GM12892 (cell line): ENCODE data around the gene RNF223.
"Not testable (repeated sequence)": the region's sequence is repeated elsewhere in the genome, so short reads cannot be mapped to it uniquely, and the experiment has no call there.

ENCODE experiments used
- DNase-seq: peaks from one replicate; pipeline ENCODE4 v3.0.0; 2011; ENCODE audit not compliant: insufficient read length
- FAIRE-seq: peaks from 2 replicates; lab custom pipeline; 2011; peaks lifted over from hg19 to GRCh38; lab: Jason Lieb, UNC
- POLR2A ChIP-seq: IDR thresholded peaks from 2 replicates; pipeline ENCODE4 v1.6.1; 2011; ENCODE audit warnings: low read depth, low read length, control low read depth
- POLR2AphosphoS5 ChIP-seq: IDR thresholded peaks from 2 replicates; pipeline ENCODE4 v1.6.1; 2011; ENCODE audit warnings: low read depth, low read length, control low read depth
- TAF1 ChIP-seq: IDR thresholded peaks from 2 replicates; pipeline ENCODE4 v1.6.1; 2011; ENCODE audit warnings: low read depth, mild to moderate bottlenecking, control low read depth, low read length, borderline replicate concordance

The RNF223 gene

DNA sequence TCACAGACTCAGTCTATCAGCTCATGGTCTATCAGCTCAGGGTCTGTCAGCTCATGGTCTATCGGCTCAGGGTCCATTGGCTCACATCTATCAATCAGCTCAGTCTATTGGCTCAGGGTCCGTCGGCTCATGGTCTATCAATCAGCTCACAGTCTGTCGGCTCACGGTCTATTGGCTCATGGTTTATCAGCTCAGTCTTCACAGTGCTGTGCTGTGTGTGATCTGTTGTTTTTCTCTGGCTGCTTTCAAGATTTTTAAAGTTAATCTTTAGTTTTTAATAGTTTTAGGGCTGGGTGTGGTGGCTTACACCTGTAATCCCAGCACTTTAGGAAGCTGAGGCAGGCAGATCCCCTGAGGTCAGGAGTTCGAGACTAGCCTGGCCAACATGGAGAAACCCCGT, 27.4 kb upstream of the RNF223 start:
- TF ChIP-seq POLR2AphosphoS5 (no peak), TAF1 (no peak), POLR2A (no peak)
- FAIRE-seq = no peak
- DNase-seq = no peak

DNA sequence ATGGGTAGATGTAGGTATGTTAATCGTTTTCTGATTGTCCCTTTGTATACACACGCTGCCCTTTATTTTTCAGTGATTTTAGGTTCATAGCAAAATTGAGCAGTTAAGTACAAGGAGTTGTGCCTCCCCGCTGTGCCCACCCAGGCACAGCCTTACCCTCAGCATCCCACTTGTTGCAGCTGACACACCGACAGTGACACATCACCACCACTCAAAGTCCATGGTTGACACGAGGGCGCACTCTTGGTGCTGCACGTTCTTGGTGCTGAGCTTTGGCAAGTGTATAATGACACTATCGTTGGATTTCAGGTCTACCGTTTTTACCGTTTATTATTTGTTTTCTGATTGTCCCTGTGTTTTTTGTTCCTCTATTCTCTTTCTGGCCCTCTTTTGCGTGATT, 26.2 kb upstream of the RNF223 start:
- DNase-seq (no peak), FAIRE-seq (no peak)
- TF ChIP-seq POLR2A (no peak), POLR2AphosphoS5 (no peak), TAF1 (no peak)

DNA sequence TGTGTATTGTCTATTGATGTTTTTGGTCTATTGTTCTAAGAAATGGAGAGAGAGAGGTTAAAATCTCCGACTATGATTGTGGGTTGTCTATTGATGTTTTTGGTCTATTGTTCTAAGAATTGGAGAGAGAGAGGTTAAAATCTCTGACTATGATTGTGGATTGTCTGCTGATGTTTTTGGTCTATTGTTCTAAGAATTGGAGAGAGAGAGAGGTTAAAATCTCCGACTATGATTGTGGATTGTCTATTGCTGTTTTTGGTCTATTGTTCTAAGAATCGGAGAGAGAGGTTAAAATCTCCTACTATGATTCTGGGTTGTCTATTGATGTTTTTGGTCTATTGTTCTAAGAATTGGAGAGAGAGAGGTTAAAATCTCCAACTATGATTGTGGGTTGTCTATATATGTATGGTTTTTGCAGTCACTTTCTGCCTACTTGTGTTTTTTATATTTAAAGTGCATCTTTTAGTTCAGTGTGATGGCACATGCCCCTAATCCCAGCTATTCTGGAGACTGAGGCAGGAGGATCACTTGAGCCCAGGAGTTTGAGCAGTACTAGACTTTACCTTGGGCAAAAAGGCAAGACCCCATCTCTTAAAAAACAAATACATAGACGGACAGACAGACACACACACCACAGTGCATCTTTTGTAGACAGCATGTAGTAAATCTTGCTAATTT, 25.5 kb upstream of the RNF223 start:
- DNase-seq (no peak), FAIRE-seq (no peak)
- TF ChIP-seq TAF1 (no peak), POLR2A (no peak), POLR2AphosphoS5 (no peak)

DNA sequence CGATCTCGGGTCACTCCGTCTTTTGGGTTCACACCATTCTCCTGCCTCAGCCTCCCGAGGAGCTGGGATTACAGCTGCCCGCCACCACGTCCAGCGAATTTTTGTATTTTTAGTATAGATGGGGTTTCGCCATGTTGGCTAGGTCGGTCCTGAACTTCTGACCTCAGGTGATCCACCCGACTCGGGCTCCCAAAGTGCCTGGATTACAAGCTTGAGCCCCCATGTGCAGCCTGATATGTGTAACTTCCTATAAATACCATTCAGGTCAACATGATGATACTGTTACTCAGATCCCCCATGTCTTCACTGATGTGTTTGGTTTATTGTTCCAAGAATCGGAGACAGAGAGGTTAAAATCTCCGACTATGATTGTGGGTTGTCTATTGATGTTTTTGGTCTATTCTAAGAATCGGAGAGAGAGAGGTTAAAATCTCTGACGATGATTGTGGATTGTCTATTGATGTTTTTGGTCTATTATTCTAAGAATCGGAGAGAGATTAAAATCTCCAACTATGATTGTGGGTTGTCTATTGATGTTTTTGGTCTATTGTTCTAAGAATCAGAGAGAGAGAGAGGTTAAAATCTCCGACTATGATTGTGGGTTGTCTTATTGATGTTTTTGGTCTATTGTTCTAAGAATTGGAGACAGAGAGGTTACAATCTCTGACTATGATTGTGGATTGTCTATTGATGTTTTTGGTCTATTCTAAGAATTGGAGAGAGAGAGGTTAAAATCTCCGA, 24.7 kb upstream of the RNF223 start:
- FAIRE-seq (no peak), DNase-seq (no peak)
- TF ChIP-seq POLR2A (no peak), TAF1 (no peak)

DNA sequence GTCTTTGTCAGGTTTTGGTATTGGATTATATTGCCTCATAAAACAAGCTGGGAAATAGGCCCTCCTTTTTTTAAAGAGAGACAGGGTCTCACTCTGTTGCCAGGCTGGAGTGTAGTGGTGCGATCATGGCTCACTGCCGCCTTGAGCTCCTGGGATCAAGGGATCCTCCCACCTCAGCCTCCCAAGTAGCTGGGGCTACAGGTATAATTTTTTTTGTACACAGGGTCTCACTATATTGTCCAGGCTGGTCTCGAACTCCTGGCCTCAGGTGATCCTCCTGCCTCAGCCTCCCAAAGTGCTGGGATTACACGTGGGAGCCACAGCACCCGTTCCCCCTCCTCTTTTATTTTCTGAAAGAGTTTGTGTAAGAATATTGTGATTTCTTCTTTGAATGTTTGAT, 22.0 kb upstream of the RNF223 start:
- FAIRE-seq, DNase-seq: not testable (repeated sequence)

DNA sequence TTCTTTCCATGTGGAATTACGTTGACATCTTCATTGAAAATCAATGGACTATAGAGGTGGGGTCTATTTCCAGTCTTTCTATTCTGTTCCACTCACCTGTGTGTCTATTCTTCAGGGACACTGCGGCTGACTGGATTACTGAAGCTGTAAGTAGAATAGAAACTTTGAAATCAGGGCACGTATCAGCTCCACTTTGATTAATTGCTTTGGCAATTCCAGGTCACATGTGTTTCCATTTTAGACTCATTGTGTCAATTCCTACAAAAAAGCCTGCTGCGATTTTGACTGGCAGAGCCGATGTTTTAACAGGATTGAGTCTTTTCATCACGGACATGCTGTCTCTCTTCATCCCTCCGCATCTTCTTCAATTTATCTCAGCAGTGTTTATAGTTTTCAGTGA, 20.9 kb upstream of the RNF223 start:
- TF ChIP-seq POLR2AphosphoS5 = no peak
- TF ChIP-seq POLR2A = no peak
- TF ChIP-seq TAF1 = no peak
- FAIRE-seq (no peak), DNase-seq (no peak)

DNA sequence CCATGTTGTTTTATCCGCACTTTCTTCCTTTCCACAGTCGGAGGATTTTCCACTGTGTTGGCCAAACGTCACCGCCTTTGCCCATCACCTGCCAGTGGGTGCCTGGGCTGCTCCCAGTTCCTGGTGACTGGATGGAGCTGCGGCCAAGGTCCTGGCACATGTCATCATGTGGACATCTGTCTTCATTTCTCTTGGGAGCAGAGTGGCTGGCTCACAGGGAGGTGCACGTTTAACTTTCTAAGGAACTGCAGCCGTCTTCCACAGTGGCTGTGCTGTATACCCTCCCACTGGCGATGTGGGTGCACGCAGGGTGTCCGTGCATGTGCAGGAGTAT, 19.5 kb upstream of the RNF223 start:
- no peak for TF ChIP-seq POLR2A
- no peak for TF ChIP-seq TAF1
- TF ChIP-seq POLR2AphosphoS5 = no peak
- FAIRE-seq (no peak), DNase-seq (no peak)

DNA sequence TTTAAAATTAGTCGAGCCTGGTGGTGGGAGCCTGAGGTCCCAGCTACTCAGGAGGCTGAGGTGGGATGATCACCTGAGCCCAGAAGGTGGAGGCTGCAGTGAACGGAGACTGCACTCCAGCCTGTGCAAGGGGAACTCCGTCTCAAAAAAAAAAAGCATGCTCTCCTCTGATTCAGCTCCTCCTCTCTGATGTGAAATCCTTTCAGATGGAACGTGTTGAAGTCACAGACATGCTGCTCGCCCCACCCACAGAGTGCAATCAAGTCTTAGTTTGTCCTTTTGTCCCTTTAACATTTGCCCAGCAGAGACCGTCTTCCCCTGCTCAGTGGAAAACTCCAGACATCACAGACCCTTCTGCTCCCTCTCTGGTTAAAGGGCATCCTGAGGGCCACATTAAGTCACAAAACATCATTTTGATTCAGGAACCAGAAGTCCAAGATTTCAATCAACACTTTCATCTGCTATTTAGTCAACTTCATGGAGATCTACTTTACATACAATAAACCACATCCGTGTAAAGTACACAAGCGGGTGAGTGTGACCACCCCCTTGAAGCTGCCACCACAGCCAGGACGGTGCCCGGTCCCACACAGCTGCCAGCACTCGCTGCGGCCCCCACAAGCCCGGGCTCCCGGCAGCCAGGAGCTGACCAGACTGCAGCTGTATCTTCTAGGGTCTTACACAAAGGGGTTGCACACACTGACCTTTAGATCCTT, 18.9 kb upstream of the RNF223 start:
- TF ChIP-seq POLR2AphosphoS5 = no peak
- TF ChIP-seq TAF1 = no peak
- no peak for TF ChIP-seq POLR2A
- FAIRE-seq (no peak), DNase-seq (no peak)

DNA sequence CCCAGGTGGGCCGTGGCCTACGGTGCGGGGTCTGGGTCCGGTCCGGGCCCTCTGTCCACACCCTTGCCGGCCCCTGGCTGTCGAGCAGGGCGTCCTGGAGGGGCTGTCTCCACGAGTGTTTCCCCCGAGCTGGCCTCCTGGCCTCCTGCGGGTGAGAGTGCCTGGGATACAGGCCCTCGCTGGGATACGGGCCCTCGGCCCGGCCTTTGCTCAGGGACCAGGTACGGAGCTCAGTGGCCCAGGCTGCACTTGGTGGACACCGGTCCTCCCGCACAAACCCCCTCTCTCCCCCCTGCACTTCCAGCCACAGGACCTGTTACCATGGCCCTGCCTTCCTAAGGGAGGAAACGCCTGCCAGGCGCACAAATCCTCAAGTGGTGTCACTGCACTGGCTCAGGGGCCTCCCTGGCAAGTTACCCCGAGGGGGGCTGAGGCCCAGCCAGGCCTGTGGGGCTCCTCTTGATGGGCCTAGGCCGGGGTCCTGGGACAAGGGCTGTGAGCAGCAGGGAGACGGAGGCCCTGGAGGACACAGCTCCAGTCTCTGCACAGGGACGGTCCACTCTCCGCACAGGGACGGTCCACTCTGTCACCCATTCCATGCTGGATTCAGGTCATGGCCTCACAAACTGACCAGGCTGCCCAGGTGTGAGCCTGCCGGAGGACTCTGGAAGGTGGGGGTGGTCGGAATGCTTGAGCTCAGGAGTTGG, 18.2 kb upstream of the RNF223 start:
- FAIRE-seq (no peak), DNase-seq (no peak)
- TF ChIP-seq POLR2AphosphoS5 (no peak), POLR2A (no peak), TAF1 (no peak)

DNA sequence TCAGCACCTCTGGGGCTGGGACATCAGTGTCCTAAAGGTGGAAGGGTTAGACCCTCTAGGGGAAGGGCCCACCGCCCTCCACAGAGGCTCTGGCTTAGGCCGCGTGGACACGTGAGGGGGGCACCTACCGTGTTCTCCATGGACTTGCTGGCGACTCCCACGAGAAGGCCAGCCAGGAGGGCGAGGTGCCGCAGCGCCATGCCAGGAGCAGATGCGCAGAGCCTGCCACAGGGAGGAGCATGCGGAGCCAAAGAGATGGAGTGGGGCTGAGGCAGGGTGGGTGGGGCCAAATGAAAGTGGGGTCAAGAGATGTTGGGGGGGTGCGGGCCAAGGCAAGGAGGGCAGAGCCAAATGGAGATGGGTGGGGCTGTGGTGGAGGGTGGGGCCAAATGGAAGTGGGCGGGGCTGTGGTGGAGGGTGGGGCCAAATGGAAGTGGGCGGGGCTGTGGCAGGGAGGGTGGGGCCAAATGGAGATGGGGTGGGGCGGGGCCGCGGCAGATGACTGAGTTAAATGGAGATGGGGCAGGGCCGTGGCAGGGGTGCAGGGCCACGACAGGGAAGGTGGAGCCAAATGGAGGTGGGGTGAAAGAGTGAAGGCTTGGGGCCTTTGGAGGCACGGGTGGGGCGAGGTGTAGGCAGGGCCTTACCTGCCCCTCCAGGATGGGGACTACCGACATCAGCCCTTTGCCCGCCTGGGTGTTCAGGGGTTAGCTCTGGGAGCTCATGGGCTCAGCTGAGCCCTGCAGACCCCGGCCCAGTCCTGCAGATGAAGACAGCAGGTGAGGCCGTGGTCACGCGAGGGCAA, 17.4 kb upstream of the RNF223 start:
- TF ChIP-seq POLR2AphosphoS5 = no peak
- TF ChIP-seq TAF1 = no peak
- no peak for TF ChIP-seq POLR2A
- FAIRE-seq (no peak), DNase-seq (peak; percentile 30)
